GM19025 (cell line): ENCODE data around the gene PDXP.
"Not testable (repeated sequence)": the region's sequence is repeated elsewhere in the genome, so short reads cannot be mapped to it uniquely, and the experiment has no call there.

Experiments
- ATAC-seq: cut with Tn5 transposase; IDR thresholded peaks from one replicate; pipeline ENCODE4 v1.9.1; 2021; ENCODE audit warnings: mild to moderate bottlenecking, low read depth, moderate library complexity; ENCODE audit not compliant: unreplicated experiment

PDXP gene

DNA sequence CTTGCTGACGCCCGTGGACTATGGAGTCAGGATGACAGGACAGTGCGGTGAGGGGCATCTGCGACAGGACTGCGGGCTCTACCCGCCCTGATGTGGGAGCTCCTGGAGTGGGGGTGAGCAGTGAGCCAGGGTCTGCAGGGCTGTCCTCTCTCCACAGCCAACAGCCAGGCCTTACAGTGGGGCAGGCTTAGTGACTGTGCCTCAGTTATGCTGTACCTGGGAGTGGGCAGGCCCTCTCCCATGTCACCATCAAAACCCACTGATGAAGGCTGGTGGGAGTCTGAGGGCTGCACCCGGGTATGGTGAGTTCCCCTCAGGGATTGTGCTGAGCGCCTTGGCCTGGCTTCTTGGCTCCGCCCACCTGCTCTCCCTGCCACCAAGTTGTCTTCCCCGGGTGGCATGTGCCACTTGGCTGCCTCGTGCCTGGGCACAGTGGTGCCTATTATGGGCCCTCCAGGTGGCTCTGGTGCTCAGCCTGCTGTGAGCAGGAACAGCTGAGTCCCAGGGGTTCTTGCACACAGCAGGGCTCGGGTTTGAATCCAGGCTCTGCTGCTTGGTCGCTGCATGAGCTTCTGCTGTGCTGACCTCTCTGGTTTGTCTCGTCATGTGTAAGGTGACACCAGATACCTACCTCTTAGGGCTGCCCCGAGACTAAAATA lies 34.2 kb downstream of the PDXP start:
- ATAC-seq: no peak

DNA sequence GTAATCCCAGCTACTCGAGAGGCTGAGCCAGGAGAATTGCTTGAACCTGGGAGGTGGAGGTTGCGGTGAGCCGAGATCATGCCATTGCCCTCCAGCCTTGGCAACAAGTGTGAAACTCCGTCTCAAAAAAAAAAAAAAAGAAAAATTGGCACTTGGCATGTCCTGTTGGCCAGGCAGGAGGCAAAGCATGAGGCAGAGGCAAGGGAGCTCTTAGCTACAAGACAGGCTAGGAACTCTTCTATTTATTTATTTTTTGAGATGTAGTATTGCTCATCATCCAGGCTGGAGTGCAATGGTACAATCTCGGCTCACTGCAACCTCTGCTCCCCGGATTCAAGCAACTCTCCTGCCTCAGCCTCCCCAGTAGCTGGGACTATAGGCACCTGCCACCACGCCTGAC lies 35.6 kb downstream of the PDXP start:
- ATAC-seq: not testable (repeated sequence)

DNA sequence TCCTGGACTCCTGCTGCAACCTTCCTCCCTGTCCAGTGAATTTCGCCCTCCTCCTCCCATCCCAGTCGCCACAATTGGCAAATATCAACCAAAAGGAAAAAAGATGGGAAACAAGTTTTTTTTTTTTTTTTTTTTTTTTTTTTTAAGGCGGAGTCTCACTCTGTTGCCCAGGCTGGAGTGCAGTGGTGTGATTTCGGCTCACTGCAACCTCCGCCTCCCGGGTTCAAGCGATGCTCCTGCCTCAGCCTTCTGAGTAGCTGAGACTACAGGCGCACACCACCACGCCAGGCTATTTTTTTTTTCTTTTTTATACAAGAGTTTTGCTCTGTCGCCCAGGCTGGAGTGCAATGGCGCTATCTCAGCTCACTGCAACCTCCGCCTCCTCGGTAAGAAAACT lies 37.7 kb downstream of the PDXP start:
- ATAC-seq: not testable (repeated sequence)

DNA sequence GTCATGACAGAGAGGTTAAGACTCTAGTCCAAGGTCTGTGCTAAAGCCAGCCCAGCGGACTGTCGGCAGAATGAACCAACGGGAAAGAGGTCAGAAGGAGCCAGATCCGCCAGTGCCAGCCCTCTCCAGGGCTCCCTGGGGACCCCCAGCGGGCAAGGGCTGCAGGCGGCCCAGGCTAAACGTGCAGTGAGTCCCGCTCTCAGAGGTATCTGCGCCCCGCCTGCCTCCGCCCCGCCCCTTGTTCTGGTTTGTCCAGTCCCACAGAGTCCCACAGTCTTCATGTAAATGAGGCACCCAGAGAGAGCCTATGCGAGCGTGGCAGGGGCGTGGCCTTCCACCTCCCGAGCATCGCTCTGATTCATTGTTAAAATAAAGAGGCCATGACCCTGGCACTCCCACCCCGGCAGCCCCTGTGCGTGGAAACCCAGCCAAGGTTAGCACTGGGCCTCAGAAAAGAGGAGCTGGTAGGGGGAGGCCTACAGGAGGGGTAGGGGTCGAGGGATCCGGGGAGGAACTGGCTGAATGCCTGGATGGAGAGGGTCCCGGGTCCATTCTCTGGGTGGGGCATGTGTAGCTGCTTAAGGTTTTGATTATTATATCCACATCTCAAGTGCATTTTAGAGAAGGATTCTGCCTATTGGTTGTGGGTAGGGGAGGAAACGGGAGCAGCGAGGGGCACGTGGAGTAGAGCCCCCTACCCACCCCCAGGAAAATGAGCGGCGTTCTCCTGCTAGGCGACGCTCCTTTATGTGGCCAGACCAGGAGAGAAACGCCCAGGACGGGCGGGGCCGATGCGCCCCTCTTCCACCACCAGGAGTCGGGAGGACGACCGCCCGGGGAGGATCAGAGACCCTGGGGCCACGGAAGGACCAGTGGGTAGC lies 38.4 kb downstream of the PDXP start, which contains the start of gene TRIOBP:
Gene TRIOBP, plus strand, starts transcription at position 392 of the 881 bp plus-strand sequence. CDS start 4,318 bp downstream, outside the sequence.
- peak; percentile 61 for ATAC-seq

DNA sequence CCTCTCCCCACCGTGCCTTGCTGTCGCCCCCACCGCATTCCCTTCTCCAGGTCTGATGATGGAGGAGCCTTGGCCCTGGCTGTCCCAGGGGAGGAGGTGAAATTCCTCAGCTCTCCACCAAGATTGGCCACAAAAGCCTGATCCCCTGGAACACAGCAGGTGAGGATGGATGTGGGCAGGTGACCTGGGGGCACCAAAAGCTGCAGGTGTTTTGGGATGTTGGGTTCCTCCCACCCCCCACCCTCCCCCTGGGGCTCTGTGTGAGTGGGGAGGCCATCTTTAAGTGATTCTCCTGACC lies 39.0 kb downstream of the PDXP start:
- ATAC-seq: no peak

DNA sequence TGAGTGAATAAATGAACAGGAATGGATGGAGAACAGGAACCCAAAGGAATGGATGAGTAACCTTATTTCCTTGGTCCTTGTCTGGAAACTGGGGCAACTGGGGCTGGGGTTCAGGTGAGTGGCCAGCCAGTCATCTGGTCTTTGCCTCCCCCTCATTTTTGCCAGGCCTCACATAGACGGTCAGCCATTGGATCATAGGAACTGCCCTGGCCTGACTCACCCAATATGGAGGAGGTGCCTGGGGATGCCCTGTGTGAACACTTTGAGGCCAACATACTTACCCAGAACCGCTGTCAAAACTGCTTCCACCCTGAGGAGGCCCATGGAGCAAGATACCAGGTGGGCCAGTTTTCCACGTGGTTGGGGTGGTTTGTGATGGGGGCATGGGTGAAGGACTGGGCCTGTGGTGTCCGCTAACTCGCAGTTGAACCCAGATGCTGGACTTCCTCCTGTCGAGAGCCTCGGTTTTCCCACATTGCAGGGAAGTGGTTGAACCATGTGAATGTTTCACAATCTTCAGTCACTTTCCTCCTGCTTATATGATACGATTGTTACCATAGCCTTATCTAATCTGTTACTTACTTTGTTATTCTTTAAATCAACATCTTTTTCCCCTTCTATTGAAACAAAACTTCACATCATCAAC lies 42.7 kb downstream of the PDXP start:
- no peak for ATAC-seq

DNA sequence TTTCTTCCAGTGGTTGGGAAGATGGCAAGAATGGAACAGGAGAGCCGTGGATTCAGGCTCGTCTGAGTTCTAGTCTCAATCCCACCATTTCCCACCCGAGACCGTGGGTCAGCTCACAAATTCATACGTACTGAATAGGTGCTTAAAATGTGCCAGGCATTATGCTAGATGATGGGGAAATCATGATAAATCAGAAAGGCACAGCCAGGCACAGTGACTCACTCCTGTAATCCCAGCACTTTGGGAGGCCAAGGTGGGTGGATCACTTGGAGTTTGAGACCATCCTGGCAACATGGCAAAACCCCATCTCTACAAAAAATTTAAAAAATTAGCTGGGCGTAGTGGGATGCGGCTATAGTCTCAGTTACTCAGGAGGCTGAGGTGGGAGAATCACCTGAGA lies 45.4 kb downstream of the PDXP start:
- ATAC-seq: no peak

DNA sequence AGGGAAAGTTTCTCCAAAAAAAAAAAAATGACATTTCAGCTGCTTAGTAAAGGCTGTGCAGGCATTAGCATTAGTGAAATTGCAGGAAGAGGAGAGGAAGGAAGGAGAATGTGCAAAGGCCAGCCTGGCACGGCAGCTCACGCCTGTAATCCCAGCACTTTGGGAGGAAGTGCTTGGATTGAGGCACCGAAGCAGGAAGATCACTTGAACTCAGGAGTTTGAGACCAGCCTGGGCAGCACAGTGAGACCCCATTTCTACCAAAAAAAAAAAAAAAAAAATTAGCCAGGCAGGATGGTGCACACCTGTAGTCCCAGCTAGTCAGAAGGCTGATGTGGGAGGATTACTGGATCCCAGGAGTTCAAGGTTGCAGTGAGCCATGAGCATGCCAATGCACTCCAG lies 46.1 kb downstream of the PDXP start:
- no peak for ATAC-seq

DNA sequence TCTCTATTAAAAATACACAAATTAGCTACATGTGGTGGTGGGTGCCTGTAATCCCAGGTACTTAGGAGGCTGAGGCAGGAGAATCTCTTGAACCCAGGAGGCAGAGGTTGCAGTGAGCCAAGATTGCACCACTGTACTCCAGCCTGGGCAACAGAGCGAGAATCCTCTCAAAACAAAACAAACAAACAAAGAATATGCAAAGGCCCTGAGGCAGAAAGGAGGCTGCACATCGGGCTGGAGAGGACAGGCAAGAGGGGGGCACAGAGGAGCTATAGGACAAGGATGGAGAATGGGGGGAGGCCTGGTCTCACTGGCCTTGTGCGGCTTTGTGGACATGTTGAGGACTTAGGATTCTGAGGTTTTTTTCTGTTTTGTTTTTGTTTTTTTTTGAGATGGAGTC lies 46.7 kb downstream of the PDXP start:
- no peak for ATAC-seq

DNA sequence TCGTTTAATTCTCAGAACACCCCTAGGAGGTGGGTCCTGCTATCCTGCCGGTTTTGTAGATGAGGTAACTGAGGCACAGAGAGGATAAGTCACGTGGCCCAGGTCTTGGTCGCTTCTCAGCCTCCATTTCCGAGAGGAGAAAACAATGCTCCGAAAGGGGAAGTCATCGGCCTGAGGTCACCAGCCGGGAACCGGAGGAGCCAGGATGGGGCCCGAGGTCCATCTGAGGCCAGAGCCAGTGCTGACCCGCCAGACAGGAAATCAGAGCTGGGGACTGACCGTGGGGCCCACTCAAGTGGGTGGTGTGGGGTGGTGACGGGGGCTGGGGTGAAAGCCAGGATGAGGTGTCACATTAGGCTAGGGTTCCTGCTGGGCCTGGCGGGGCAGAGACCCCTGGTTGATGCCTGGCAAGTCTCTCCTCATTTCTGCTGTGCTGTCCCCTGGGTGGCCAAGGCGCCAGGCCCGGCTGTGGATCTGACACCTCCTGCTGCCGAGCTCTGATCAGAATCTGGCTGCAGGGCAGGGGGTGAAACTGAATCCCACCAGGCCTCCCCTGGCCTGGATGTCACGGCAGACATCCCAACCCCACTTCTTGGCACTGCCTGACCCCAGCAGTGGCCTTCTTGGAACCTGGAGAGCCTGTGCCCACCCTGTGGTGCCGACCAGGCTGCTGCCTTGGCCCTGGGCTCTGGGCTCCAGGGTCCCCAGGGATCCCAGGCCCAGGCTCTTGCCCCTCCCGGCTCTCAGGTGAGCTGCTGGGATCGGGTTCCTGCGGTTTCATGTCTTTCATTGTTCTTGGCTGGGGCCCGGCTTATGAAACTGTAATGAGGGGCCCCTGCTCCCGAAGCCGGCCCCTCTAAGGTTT lies 50.3 kb downstream of the PDXP start:
- no peak for ATAC-seq

DNA sequence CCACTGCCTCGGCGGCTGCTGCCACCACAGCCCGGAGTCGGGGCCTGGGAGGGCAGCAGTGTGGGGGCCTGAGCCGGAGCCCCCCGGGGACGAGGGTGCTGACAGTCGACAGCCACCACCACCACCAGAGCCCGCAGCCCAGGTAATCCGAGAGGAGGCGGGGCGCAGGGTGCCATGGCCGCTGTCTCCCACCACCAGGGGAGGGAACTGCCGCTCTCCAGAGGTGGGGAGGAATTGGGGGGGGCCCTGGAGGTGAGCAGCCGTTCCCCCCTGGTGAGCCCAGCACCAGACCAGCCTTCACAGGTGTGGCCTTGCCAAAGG lies 50.9 kb downstream of the PDXP start:
- ATAC-seq: no peak

DNA sequence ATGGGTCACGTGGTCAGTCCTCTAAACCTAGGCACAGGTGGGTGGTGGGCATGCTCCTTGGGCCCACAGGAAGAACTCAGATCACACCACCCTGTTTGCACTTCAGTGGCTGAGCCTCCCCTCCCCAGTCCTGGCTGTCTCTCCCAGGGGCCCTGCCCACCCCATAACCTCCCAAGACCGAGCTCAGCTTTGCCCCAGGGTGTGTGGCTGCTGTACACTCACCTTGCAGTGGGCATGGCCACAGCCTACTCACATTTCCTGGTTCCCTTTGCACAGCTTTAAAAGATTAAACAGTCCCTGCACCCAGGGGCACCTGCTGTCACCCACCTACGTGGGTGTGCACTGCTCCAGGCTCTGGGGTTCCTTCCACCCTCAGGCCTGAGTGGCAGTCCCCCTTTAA lies 52.2 kb downstream of the PDXP start:
- no peak for ATAC-seq

DNA sequence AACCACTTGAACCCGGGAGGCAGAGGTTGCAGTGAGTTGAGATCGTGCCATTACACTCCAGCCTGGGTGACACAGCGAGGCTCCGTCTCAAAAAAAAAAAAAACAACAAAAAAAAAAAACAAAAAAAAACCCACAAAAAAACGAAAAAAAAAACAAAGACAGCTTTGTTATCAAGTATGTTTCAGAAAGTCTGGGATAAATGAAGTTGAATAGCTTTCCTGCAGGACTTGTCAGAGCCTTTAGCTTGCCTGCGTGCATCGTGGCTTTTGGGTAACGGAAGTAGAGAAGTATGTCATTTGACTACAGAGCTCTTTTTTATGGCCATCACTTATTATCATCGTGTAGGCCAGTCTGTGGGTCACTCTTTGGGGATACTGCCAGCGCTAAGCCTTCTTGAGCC lies 53.0 kb downstream of the PDXP start:
- no peak for ATAC-seq

DNA sequence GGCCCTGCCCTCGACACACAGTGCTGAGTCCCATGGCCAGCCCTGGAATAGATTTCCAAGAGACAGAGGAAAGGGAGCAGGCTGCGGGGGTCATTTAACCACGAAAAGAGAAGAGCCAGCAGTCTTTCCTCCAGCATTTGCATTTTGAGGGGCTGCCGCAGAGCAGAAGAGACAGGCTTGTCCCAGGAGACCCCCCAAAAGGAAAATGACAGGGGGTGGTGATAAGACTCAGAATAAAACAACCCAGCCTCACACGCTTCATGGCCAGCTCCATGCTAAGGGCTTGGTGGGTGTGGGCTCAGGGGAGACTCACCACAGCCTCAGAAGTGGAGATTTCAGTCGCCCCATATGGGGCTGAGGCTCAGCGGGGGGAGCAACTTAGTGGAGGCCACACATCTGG lies 55.2 kb downstream of the PDXP start:
- ATAC-seq: no peak

DNA sequence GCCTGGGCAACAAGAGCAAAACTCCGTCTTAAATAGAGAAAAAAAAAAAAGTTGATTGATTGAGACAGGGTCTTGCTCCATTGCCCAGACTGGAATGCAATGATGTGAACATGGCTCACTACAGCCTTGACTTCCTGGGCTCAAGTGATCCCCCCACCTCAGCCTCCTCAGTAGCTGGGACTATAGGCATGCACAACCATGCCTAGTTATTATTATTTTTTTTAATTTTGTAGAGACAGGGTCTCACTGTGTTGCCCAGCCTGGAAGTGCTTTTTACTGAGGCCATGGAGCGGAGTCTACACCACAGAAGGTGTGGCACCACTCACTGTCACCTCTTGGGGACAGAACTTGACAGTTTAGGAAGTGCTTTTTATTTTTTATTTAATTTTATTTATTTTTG lies 56.1 kb downstream of the PDXP start:
- ATAC-seq: no peak

DNA sequence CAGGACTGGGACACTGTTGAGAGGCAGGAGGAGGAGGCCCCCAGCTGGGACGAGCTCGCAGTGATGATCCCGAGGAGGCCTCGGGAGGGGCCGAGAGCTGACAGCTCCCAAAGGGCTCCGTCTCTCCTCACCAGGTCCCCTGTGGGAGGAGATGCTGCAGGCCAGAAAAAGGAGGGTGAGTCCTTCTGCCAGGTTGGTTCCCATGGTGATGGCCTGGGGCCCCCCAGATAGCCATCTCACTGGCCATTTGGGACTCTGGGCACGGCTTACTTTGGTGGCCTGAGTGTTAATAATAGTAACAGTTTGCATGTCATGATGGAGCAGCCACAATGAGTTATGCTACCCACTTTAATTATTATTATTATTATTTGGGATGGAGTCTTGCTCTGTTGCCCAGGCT lies 57.2 kb downstream of the PDXP start:
- no peak for ATAC-seq
